AG04449 (cell line): ENCODE results near the gene INTS6L.

Source experiments
- CTCF ChIA-PET: fragments of 350-600 bp; formaldehyde crosslinking; extraction: SDS; loops from one replicate; lab custom pipeline; 2021; ENCODE audit warnings: antibody characterized with exemption; lab: Yijun Ruan, JAX
- POLR2A ChIA-PET: fragments of 400-600, 350-600 bp; formaldehyde crosslinking; extraction: SDS; loops from one replicate; lab custom pipeline; 2020; ENCODE audit warnings: antibody characterized with exemption, inconsistent platforms; lab: Yijun Ruan, JAX
- DNase-seq: peaks from one replicate; pipeline ENCODE4 v3.0.0-alpha.2; 2010; ENCODE audit warnings: low read depth, low spot score
- H3K4me3 ChIP-seq: 2 replicates; pipeline ENCODE4 v1.5.1; 2011; ENCODE audit warnings: low read depth, mild to moderate bottlenecking, control low read depth, low read length
- TF ChIP-seq, protein P1 (sequence below): IDR thresholded peaks from one replicate; pipeline ENCODE4 v1.5.1; 2011; ENCODE audit warnings: mild to moderate bottlenecking, moderate library complexity, low read length, control low read depth, inconsistent platforms; ENCODE audit not compliant: insufficient read depth; ENCODE audit errors: missing control alignments

The INTS6L gene, protein sequence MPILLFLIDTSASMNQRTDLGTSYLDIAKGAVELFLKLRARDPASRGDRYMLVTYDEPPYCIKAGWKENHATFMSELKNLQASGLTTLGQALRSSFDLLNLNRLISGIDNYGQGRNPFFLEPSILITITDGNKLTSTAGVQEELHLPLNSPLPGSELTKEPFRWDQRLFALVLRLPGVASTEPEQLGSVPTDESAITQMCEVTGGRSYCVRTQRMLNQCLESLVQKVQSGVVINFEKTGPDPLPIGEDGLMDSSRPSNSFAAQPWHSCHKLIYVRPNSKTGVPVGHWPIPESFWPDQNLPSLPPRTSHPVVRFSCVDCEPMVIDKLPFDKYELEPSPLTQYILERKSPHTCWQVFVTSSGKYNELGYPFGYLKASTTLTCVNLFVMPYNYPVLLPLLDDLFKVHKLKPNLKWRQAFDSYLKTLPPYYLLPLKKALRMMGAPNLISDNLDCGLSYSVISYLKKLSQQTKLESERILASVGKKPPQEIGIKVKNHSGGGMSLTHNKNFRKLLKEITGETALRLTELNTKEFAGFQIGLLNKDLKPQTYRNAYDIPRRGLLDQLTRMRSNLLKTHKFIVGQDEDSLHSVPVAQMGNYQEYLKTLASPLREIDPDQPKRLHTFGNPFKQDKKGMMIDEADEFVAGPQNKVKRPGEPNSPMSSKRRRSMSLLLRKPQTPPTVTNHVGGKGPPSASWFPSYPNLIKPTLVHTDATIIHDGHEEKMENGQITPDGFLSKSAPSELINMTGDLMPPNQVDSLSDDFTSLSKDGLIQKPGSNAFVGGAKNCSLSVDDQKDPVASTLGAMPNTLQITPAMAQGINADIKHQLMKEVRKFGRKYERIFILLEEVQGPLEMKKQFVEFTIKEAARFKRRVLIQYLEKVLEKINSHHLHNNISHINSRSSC

DNA sequence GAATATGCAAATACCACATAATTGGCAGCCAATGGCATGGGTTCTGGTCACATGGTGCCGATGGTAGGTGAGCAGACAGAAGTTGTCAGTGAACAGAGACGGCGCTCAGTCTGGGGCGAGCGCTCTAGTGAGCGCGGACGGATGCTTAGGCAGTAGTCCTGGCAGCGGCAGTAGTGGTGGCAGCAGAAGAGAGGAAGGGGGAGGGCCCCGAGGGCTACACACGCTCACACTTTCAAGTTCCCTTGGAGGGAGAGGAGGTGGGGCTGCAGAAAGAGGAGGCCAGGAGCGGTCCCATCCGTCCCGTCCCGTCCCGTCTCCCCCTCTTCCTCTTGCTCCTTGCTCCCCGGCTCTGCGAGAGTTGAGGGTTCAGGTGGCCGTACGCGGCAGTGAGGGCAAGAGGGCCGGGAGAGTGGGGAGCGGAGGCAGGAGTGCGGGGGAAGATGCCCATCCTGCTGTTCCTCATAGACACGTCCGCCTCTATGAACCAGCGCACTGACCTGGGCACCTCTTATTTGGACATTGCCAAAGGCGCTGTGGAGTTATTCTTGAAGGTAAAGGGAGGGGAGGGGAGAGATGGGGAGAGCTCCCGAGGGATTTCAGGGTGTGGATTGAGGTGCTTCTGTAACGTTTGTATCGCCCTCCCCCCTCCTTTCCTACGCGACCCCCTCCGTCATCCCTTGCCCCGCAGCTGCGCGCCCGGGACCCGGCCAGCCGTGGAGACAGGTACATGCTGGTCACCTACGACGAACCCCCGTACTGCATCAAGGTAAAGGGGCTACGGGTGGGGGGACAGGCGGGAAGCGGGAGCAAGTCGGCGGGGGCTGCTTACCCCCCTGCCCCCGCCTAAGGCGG, at the start of gene INTS6L:
Gene INTS6L (plus strand): TSS at position 108 of the 852 bp plus-strand sequence. CDS start 333 bp downstream, at position 441.
- POLR2A ChIA-PET = interaction anchor here (0.7 kb wide), 1 partner anchor 28 kb away, joined by 3 read pairs; no protein-coding TSS in a partner anchor
- TF ChIP-seq, protein P1, sequence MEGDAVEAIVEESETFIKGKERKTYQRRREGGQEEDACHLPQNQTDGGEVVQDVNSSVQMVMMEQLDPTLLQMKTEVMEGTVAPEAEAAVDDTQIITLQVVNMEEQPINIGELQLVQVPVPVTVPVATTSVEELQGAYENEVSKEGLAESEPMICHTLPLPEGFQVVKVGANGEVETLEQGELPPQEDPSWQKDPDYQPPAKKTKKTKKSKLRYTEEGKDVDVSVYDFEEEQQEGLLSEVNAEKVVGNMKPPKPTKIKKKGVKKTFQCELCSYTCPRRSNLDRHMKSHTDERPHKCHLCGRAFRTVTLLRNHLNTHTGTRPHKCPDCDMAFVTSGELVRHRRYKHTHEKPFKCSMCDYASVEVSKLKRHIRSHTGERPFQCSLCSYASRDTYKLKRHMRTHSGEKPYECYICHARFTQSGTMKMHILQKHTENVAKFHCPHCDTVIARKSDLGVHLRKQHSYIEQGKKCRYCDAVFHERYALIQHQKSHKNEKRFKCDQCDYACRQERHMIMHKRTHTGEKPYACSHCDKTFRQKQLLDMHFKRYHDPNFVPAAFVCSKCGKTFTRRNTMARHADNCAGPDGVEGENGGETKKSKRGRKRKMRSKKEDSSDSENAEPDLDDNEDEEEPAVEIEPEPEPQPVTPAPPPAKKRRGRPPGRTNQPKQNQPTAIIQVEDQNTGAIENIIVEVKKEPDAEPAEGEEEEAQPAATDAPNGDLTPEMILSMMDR = no peak
- DNase-seq = peak; percentile 63
- CTCF ChIA-PET = interaction anchor here (1.4 kb wide), 1 partner anchor 46 kb away, joined by 5 read pairs; no protein-coding TSS in a partner anchor
- H3K4me3 ChIP-seq = peak within 1 kb of the TSS; percentile 67

DNA sequence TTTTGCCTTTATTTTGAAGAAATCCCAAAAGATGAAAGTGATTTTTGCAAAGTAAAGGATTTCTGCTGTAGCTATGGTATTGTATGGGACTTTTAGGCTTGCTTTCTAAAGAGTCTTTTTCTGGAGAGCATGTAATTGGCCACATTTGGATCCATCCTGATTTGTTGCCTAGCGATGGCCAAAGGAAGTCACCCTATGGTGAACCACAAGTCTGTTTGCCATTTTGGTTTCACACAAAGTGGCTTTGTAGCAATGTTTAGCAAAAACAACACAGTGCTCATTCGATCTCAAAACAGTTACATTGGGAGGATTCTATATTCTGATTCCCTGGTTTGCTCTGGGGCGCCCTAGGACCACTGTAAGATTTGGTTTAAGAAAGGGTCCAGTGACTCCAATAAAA, 44.1 kb upstream of the INTS6L start:
- H3K4me3 ChIP-seq = no peak overlapping the region
- TF ChIP-seq, protein P1 = no peak
- CTCF ChIA-PET = no interaction called here
- POLR2A ChIA-PET = no interaction called here
- DNase-seq = no peak

DNA sequence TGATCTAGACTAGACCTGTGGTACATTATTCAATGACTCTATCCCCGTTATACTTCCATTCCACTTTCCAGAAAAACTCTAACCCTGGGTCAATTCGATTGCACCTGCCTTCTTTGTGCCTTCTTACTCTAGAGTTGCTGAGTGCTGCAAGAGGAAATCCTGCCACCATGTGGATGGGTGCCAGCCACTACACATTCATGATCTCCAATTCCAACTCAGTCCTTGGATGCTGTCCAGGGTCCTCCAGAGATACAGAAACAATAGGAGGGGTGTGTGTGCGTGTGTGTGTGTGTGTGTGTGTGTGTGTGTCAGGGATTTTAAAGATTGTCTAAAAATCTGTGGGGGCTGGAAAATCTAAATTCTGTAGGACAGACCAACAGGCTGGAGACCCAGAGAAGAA, 42.9 kb upstream of the INTS6L start:
- H3K4me3 ChIP-seq = no peak overlapping the region
- ChIA-PET CTCF (no interaction called here), POLR2A (no interaction called here)
- TF ChIP-seq, protein P1 = peak; percentile 39
- DNase-seq = peak; percentile 1

DNA sequence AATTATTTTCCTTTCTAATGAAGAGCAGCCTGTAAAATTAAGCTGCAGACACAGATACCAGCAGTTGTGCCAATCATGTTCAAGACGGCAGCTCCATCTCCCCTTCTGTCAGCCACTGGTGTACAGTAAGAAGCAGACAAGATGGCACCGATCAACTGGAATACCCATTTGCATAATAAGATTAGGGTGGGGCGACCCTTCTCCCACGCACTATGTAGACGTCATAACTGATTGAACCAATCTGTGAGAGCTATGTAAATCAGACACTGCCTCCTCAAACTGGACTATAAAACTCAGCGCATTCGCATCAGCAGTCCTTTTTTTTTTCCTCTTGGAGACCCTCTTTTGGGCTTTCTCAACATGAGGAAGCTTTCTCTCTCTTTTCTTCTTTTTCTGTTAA, 40.4 kb upstream of the INTS6L start:
- H3K4me3 ChIP-seq = no peak overlapping the region
- no peak for DNase-seq
- ChIA-PET CTCF (no interaction called here), POLR2A (no interaction called here)
- TF ChIP-seq, protein P1 = no peak

DNA sequence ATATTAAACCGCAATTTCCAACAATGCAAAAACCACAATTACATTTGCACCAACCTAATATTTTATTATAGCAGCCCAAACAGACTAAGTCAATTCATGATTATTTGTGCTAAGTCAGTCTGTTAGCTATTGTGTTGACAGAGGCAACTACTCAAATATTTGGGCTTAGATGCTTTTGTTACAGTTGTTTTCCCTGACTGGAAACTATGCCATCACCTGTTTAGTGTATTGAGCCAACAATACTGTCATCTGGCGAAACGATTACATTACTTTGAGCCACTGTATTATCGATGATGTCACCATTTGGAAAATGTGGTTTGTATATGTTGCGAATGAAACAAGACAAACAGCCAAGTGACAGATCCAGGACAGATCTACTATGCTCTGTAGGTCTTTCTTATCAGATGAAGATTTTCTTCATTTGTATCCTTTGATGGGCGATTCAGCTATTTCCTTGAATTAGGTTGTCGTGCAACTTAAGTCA, 38.7 kb upstream of the INTS6L start:
- CTCF ChIA-PET = interaction anchor here (0.6 kb wide), 1 partner anchor 115 kb away, joined by 3 read pairs; no protein-coding TSS in a partner anchor
- no peak overlapping the region for H3K4me3 ChIP-seq
- TF ChIP-seq, protein P1 = no peak
- POLR2A ChIA-PET = no interaction called here
- DNase-seq = no peak
